Fibroblast of pulmonary artery (primary cell): ENCODE data around the gene ABLIM2.

ENCODE experiments used
- DNase-seq: peaks from one replicate; pipeline ENCODE4 v3.0.0-alpha.2; 2010; ENCODE audit warnings: low read depth
- H3K4me3 ChIP-seq: replicated peaks from 2 replicates; pipeline ENCODE4 v1.5.1; 2011; ENCODE audit warnings: low read depth, mild to moderate bottlenecking, control low read depth, low read length, moderate library complexity
- CTCF ChIP-seq: IDR thresholded peaks from 2 replicates; pipeline ENCODE4 v1.5.1; 2011; ENCODE audit warnings: mild to moderate bottlenecking, control low read depth, low read length, inconsistent platforms; ENCODE audit errors: missing control alignments

The ABLIM2 gene

GRCh38 chr4:8063974-8064563 is 94.5 kb downstream of the ABLIM2 start:
- DNase-seq, result no peak

GRCh38 chr4:8061573-8061972 is 97.0 kb downstream of the ABLIM2 start:
- no peak overlapping the region for H3K4me3 ChIP-seq
- no peak for TF ChIP-seq CTCF
- DNase-seq, result no peak

More at GRCh38 chr4:8063974-8064563, 94.5 kb downstream of the ABLIM2 start:
- TF ChIP-seq CTCF, result no peak
- no peak overlapping the region for H3K4me3 ChIP-seq

DNA sequence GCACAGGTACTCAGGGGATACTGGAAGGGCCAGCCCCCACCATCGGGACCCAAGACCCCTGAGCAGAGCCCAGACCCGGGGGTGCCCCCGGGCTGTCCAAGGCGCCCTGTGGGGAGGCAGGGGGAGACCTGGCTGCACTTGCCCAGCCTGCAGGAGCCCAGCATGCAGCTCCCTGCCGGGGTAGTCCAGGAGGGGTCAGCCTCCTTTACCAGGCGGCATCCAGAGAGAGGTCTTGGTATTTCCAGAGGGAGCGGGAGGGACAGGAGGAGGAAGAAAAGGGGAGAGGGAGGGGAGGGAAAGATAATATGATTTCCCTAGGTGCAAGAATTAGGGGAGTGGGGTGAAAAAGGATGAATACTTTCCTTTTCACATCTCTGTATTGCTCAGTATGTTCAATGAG is 97.5 kb downstream of the ABLIM2 start:
- no peak for TF ChIP-seq CTCF
- no peak overlapping the region for H3K4me3 ChIP-seq
- no peak for DNase-seq

- no peak overlapping the region for H3K4me3 ChIP-seq
- DNase-seq, result no peak
- TF ChIP-seq CTCF, result no peak
Observed at GRCh38 chr4:8060632-8061031, 98.0 kb downstream of the ABLIM2 start.

DNA sequence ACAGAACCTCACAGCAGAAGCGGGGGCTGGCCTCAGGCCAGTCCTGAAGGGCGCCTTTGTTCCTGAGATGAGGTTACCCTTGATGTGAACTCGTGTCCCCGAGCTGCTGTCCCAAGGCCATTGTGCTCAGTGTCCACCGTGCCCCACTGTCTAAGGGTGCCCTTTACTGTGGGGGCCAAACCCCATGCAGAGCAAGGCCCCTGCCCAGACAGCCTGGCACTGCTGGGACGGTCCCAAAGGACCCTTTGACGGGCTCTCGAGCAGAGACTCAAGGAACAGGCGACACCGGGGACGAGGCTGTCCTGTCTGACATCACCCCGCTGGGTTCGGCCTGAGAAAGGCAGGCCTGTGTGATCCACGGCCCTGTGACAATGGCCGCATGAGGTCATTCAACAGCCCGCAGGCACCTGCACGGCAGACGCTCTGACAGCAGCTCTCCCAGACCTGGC is 100.6 kb downstream of the ABLIM2 start:
- no peak for TF ChIP-seq CTCF
- H3K4me3 ChIP-seq, result no peak overlapping the region
- DNase-seq, result no peak

DNA sequence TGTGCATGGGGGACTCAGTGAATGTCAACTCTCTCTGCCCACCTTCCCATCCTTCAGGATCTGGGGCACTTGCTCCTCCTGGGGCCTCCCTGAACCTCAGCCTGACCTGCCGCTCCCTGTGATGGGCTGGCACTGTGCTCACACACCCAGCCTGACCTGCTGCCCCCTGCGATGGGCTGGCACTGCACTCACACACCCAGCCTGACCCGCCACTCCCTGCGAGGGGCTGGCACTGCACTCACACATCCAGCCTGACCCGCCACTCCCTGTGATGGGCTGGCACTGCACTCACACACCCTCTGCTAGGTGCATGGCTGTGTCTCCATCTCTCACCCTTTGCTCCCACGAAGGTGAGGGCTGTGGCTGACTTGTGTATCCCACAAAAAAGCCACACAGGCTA is 103.4 kb downstream of the ABLIM2 start:
- H3K4me3 ChIP-seq, result no peak overlapping the region
- TF ChIP-seq CTCF, result no peak
- no peak for DNase-seq
